ENCODE data around the gene NCKIPSD.

The NCKIPSD gene

GRCh38 chr3:48633256-48633655 lies 52.5 kb downstream of the NCKIPSD start:
- H3K4me3 ChIP-seq: no peak overlapping the region

GRCh38 chr3:48631516-48632448 lies 53.9 kb downstream of the NCKIPSD start:
- H3K4me3 ChIP-seq: no peak overlapping the region
- H3K27ac ChIP-seq: no peak overlapping the region

More at GRCh38 chr3:48633256-48633655, 52.5 kb downstream of the NCKIPSD start:
- H3K27ac ChIP-seq: no peak overlapping the region

- Histone ChIP-seq H3K27ac (no peak overlapping the region), H3K4me3 (no peak overlapping the region)
Measured at GRCh38 chr3:48630833-48631232, 54.9 kb downstream of the NCKIPSD start.

- Histone ChIP-seq H3K4me3 (no peak overlapping the region), H3K27ac (no peak overlapping the region)
Measured at GRCh38 chr3:48630407-48630806, 55.3 kb downstream of the NCKIPSD start.

- no peak overlapping the region for H3K4me3 ChIP-seq
Measured at GRCh38 chr3:48629894-48630293, 55.8 kb downstream of the NCKIPSD start.

GRCh38 chr3:48628277-48629017 lies 57.3 kb downstream of the NCKIPSD start:
- Histone ChIP-seq H3K4me3 (no peak overlapping the region), H3K27ac (no peak overlapping the region)

More at GRCh38 chr3:48629894-48630293, 55.8 kb downstream of the NCKIPSD start:
- no peak overlapping the region for H3K27ac ChIP-seq

GRCh38 chr3:48625600-48625999 lies 60.1 kb downstream of the NCKIPSD start:
- Histone ChIP-seq H3K4me3 (no peak overlapping the region), H3K27ac (no peak overlapping the region)

GRCh38 chr3:48624767-48625166 lies 60.9 kb downstream of the NCKIPSD start:
- no peak overlapping the region for H3K27ac ChIP-seq
- H3K4me3 ChIP-seq: no peak overlapping the region

- Histone ChIP-seq H3K27ac (no peak overlapping the region), H3K4me3 (no peak overlapping the region)
Measured at GRCh38 chr3:48623851-48624547, 61.7 kb downstream of the NCKIPSD start.

Measured in skin epidermis (tissue), 12 donors.